Hematopoietic multipotent progenitor cell treated with erythropoietin and hydrocortisone succinate and interleukin-3 and kit ligand, for 15 days (in vitro differentiated cells): Measurements from ENCODE around the gene PSME3IP1.
A peak's percentile ranks its signal among the peaks of the same experiment; 100 is the strongest.
"Not testable (repeated sequence)": the region's sequence is repeated elsewhere in the genome, so short reads cannot be mapped to it uniquely, and the experiment has no call there.

Experiments used
- DNase-seq: peaks from one replicate; pipeline ENCODE4 v3.0.0-alpha.2; 2015; ENCODE audit warnings: low spot score

Gene PSME3IP1

GRCh38 chr16:57196753-57197152 lies 10.9 kb upstream of the PSME3IP1 start:
- no peak for DNase-seq

GRCh38 chr16:57196286-57196685 lies 10.4 kb upstream of the PSME3IP1 start:
- no peak for DNase-seq

- DNase-seq = no peak
These were observed 8.7 kb upstream of the PSME3IP1 start for GRCh38 chr16:57194512-57194911.

GRCh38 chr16:57192720-57193486 lies 7.1 kb upstream of the PSME3IP1 start:
- DNase-seq = no peak

- no peak for DNase-seq
These were observed 6.3 kb upstream of the PSME3IP1 start for GRCh38 chr16:57192146-57192545.

GRCh38 chr16:57191056-57191571 lies 5.3 kb upstream of the PSME3IP1 start:
- no peak for DNase-seq

- DNase-seq = no peak
These were observed 4.3 kb upstream of the PSME3IP1 start for GRCh38 chr16:57190136-57190535.

GRCh38 chr16:57189527-57189926 lies 3.7 kb upstream of the PSME3IP1 start:
- DNase-seq = not testable (repeated sequence)

GRCh38 chr16:57188711-57189002 lies 2.8 kb upstream of the PSME3IP1 start:
- no peak for DNase-seq

- DNase-seq = not testable (repeated sequence)
These were observed 2.3 kb upstream of the PSME3IP1 start for GRCh38 chr16:57187902-57188710.

GRCh38 chr16:57186872-57187854 lies 1.3 kb upstream of the PSME3IP1 start:
- DNase-seq = peak; percentile 25

- peak; percentile 63 for DNase-seq
These were observed 344 bp downstream of the PSME3IP1 start for GRCh38 chr16:57185446-57185944.

GRCh38 chr16:57184887-57185445 lies 873 bp downstream of the PSME3IP1 start:
- DNase-seq = no peak

- DNase-seq = no peak
These were observed 1.7 kb downstream of the PSME3IP1 start for GRCh38 chr16:57184113-57184512.

GRCh38 chr16:57179215-57179828 lies 6.5 kb downstream of the PSME3IP1 start:
- DNase-seq = no peak

GRCh38 chr16:57178793-57179212 lies 7.0 kb downstream of the PSME3IP1 start:
- DNase-seq = no peak

GRCh38 chr16:57178196-57178595 lies 7.6 kb downstream of the PSME3IP1 start:
- DNase-seq = no peak

GRCh38 chr16:57175896-57176295 lies 9.9 kb downstream of the PSME3IP1 start:
- DNase-seq = no peak

- no peak for DNase-seq
These were observed 13.0 kb downstream of the PSME3IP1 start for GRCh38 chr16:57172721-57173290.

GRCh38 chr16:57169327-57169726 lies 16.5 kb downstream of the PSME3IP1 start:
- DNase-seq = no peak

- DNase-seq = no peak
These were observed 17.9 kb downstream of the PSME3IP1 start for GRCh38 chr16:57167953-57168352.
